IMR-90 (cell line): ENCODE results near the gene PLCG1. TPM values are rescaled to one million over a fixed set of nuclear protein-coding genes. Genes with fewer than 3 reads are reported as not detected.

Experiments
- ATAC-seq: fragments of 200-7000 bp; cut with Tn5 transposase; 2 replicates; pipeline ENCODE4 v1.9.1; 2020; ENCODE audit warnings: low read depth, mild to moderate bottlenecking, moderate library complexity
- BruUV-seq: library from RNA; stranded (reverse); fragments of 400-500 nt; replicated peaks from 2 replicates; lab custom pipeline; 2021; lab: Mats Ljungman, UMichigan
- CTCF ChIA-PET: fragments of 300-600 bp; formaldehyde crosslinking; extraction: SDS; loops from one replicate; lab custom pipeline; 2021; ENCODE audit warnings: antibody characterized with exemption; lab: Yijun Ruan, JAX
- POLR2A ChIA-PET: fragments of 300-600 bp; sonication (Branson Sonifier 250); formaldehyde crosslinking; loops from one replicate; lab custom pipeline; 2022; ENCODE audit warnings: antibody characterized with exemption; ENCODE audit not compliant: unreplicated experiment; lab: Charles Lee
- DNase-seq: peaks from one replicate; pipeline ENCODE4 v3.0.0; 2013
- H2AFZ ChIP-seq: replicated peaks from 2 replicates; pipeline ENCODE3; 2013; ENCODE audit warnings: low read length, mild to moderate bottlenecking; ENCODE audit not compliant: poor library complexity
- H2AK5ac ChIP-seq: 2 replicates; pipeline ENCODE4 v1.6.1; 2013; ENCODE audit warnings: low read depth, low read length, inconsistent platforms
- H2AK9ac ChIP-seq: replicated peaks from 2 replicates; pipeline ENCODE3; 2013; ENCODE audit warnings: mild to moderate bottlenecking, low read depth, low read length, moderate library complexity; ENCODE audit not compliant: poor library complexity
- H2BK120ac ChIP-seq: 2 replicates; pipeline ENCODE4 v1.6.1; 2013; ENCODE audit warnings: low read depth, low read length, inconsistent platforms
- H2BK15ac ChIP-seq: 3 replicates; pipeline ENCODE4 v1.6.1; 2013; ENCODE audit warnings: low read depth, low read length, inconsistent platforms
- H2BK20ac ChIP-seq: 2 replicates; pipeline ENCODE4 v1.6.1; 2013; ENCODE audit warnings: low read depth, mild to moderate bottlenecking, inconsistent platforms, low read length, moderate library complexity
- H2BK5ac ChIP-seq: 2 replicates; pipeline ENCODE4 v1.6.1; 2013; ENCODE audit warnings: mild to moderate bottlenecking, low read depth, low read length, inconsistent platforms; ENCODE audit not compliant: poor library complexity, severe bottlenecking
- H3K14ac ChIP-seq: replicated peaks from 2 replicates; pipeline ENCODE4 v1.6.1; 2013; ENCODE audit warnings: low read depth, low read length, inconsistent platforms
- H3K18ac ChIP-seq: 2 replicates; pipeline ENCODE4 v1.6.1; 2013; ENCODE audit warnings: low read depth, low read length, control low read depth
- H3K23ac ChIP-seq: 2 replicates; pipeline ENCODE4 v1.6.1; 2013; ENCODE audit warnings: low read depth, low read length, inconsistent platforms
- H3K27ac ChIP-seq: 2 replicates; pipeline ENCODE4 v1.5.1; 2013; ENCODE audit warnings: mild to moderate bottlenecking, control low read depth, low read length; ENCODE audit not compliant: insufficient read depth
- H3K27me3 ChIP-seq: 2 replicates; pipeline ENCODE4 v1.6.1; 2013; ENCODE audit warnings: low read length; ENCODE audit not compliant: control insufficient read depth, insufficient read depth
- H3K36me3 ChIP-seq: 2 replicates; pipeline ENCODE4 v1.6.1; 2013; ENCODE audit warnings: low read length, mixed read lengths; ENCODE audit not compliant: control insufficient read depth, insufficient read depth
- H3K4ac ChIP-seq: 2 replicates; pipeline ENCODE4 v1.6.1; 2013; ENCODE audit warnings: low read depth, low read length, inconsistent platforms
- H3K4me1 ChIP-seq: 2 replicates; pipeline ENCODE4 v1.6.1; 2013; ENCODE audit warnings: low read length, mixed read lengths; ENCODE audit not compliant: control insufficient read depth, insufficient read depth
- H3K4me2 ChIP-seq: 2 replicates; pipeline ENCODE4 v1.6.1; 2013; ENCODE audit warnings: low read depth, mild to moderate bottlenecking, control low read depth, low read length, moderate library complexity
- H3K4me3 ChIP-seq: 2 replicates; pipeline ENCODE4 v1.5.1; 2013; ENCODE audit warnings: low read depth, mild to moderate bottlenecking, control low read depth, low read length, moderate library complexity; ENCODE audit not compliant: insufficient read depth
- H3K56ac ChIP-seq: 2 replicates; pipeline ENCODE4 v1.6.1; 2013; ENCODE audit warnings: low read length, inconsistent platforms; ENCODE audit not compliant: insufficient read depth; ENCODE audit errors: extremely low read depth
- H3K79me1 ChIP-seq, 2 experiments: 2 replicates each; pipeline ENCODE4 v1.6.1; 2013; ENCODE audit warnings: low read length in 2 of 2, inconsistent platforms in 1 of 2, low read depth in 1 of 2
- H3K9ac ChIP-seq: 2 replicates; pipeline ENCODE4 v1.6.1; 2013; ENCODE audit warnings: low read depth, low read length, control low read depth
- H3K9me1 ChIP-seq: 2 replicates; pipeline ENCODE4 v1.6.1; 2013; ENCODE audit warnings: low read length, inconsistent platforms; ENCODE audit not compliant: insufficient read depth
- H3K9me3 ChIP-seq: 2 replicates; pipeline ENCODE4 v1.6.1; 2013; ENCODE audit warnings: low read length; ENCODE audit not compliant: control insufficient read depth, insufficient read depth
- H4K20me1 ChIP-seq: 2 replicates; pipeline ENCODE4 v1.6.1; 2013; ENCODE audit warnings: low read length, inconsistent platforms; ENCODE audit not compliant: insufficient read depth
- H4K5ac ChIP-seq: 2 replicates; pipeline ENCODE4 v1.6.1; 2013; ENCODE audit warnings: mild to moderate bottlenecking, low read depth, low read length, control low read depth
- H4K8ac ChIP-seq, 2 experiments: 2 replicates each; pipeline ENCODE4 v1.6.1; 2013; ENCODE audit warnings: low read depth in 2 of 2, low read length in 2 of 2, control low read depth in 1 of 2, inconsistent platforms in 1 of 2
- H4K91ac ChIP-seq: 2 replicates; pipeline ENCODE4 v1.6.1; 2013; ENCODE audit warnings: low read depth, low read length, inconsistent platforms; ENCODE audit not compliant: insufficient read depth
- CEBPB ChIP-seq: IDR thresholded peaks from 2 replicates; pipeline ENCODE4 v1.6.1; 2012; ENCODE audit warnings: low read depth, low read length, improper control_type of control experiment
- SMC3 ChIP-seq: fragments of 150-350 bp; IDR thresholded peaks from 2 replicates; pipeline ENCODE4 v1.6.1; 2016; ENCODE audit warnings: low read depth, mild to moderate bottlenecking, antibody characterized with exemption, low read length, moderate library complexity
- WGBS, 2 experiments: methylation state at CpG; one replicate each; pipeline versions ENCODE4 v1.1.5 to v1.1.7; 2013; ENCODE audit warnings: missing lambda C conversion rate in 2 of 2; ENCODE audit not compliant: insufficient read length in 1 of 2; ENCODE audit errors: extremely low coverage in 2 of 2; 5-methylcytosine and 5-hydroxymethylcytosine counted together
- dilution Hi-C: fragments of 300-500 bp; cut with HindIII; formaldehyde crosslinking; loops from one replicate; pipeline ENCODE4 v1.14.3; 2018; ENCODE audit warnings: low sequenced_read_pairs; ENCODE audit not compliant: unreplicated experiment
- in situ Hi-C: fragments of 300-500 bp; cut with MboI; formaldehyde crosslinking; loops from 3 replicates; pipeline ENCODE4 v1.14.3; 2019; ENCODE audit warnings: low sequenced_read_pairs, inconsistent platforms, mixed read lengths
- intact Hi-C: fragments of 100-400 bp; cut with micrococcal nuclease; formaldehyde crosslinking; loops from 2 replicates; pipeline ENCODE4 v1.10.0; 2022
- polyA plus RNA-seq, 3 experiments: library from polyadenylated mRNA; depleted of rRNA; stranded (reverse); fragments of >200 nt; gene quantifications; 2 replicates each; pipeline ENCODE4 v1.2.3, GENCODE V29; 2012; ENCODE audit warnings: low replicate concordance in 1 of 3
- total RNA-seq: library from RNA; depleted of rRNA; stranded (reverse); fragments of >200 nt; gene quantifications from 2 replicates; pipeline ENCODE4 v1.2.3, GENCODE V29; 2012

Gene PLCG1
- total and polyA plus RNA-seq, 2 of the 4 experiments (the other 2 are of a cell fraction), result 59.1 to 69.1 TPM

- no TSS peak for BruUV-seq
- H3K9me1 ChIP-seq, result no peaks in the 10 kb centered on the region; the same call in none of the 2 replicates
- H3K23ac ChIP-seq, result no peak overlapping the region
- no peaks in the 10 kb centered on the region for H3K9me3 ChIP-seq
- no peak overlapping the region for H2AFZ ChIP-seq
- H3K4ac ChIP-seq, result no peak overlapping the region
- ATAC-seq (no peak), DNase-seq (no peak)
- H3K36me3 ChIP-seq, result no peaks in the 10 kb centered on the region
- peak overlapping the region; percentile 3; the same call in 1 of the 2 replicates for H3K27ac ChIP-seq
- dilution Hi-C loops, result no loop called here
- H4K20me1 ChIP-seq, result no peaks in the 10 kb centered on the region; the same call in 1 of the 2 replicates
- ChIA-PET CTCF (no interaction called here), POLR2A (no interaction called here)
- H2BK5ac ChIP-seq, result no peak overlapping the region
- H3K4me1 ChIP-seq, result peaks cover 9% of the 10 kb centered on the region
- H2BK120ac ChIP-seq, result no peak overlapping the region
- no peak overlapping the region for H2BK20ac ChIP-seq
- in situ Hi-C loops, result no loop called here
- peaks cover 28 to 52% of the 10 kb centered on the region in 2 experiments for H3K79me1 ChIP-seq
- 98% methylated on average over 5 of the region's 5 CpGs; no CpG with 5 or more reads in 1 of the 2 experiments for WGBS, 2 experiments
- 0 out of 2 replicates have a peak overlapping the region, but pooled peaks have one; percentile 21 for H4K5ac ChIP-seq
- 0 out of 2 replicates have a peak overlapping the region, but pooled peaks have one; percentile 4 for H3K14ac ChIP-seq
- peak overlapping the region; percentile 27 for H3K18ac ChIP-seq
- no peak overlapping the region for H3K4me3 ChIP-seq
- no peak overlapping the region for H2AK9ac ChIP-seq
- no peak overlapping the region for H3K56ac ChIP-seq
- TF ChIP-seq SMC3, result no peak
- TF ChIP-seq CEBPB, result no peak
- no peak overlapping the region for H4K8ac ChIP-seq
- no peak overlapping the region for H2BK15ac ChIP-seq
- no peak overlapping the region for H3K9ac ChIP-seq
- H2AK5ac ChIP-seq, result no peak overlapping the region
- H3K4me2 ChIP-seq, result no peak overlapping the region
- H3K27me3 ChIP-seq, result no peaks in the 10 kb centered on the region
- intact Hi-C loops, result loop anchor here (2.0 kb wide), 1 partner anchor 45 kb away; no protein-coding TSS in a partner anchor
- H4K91ac ChIP-seq, result no peak overlapping the region
Measured at GRCh38 chr20:41221614-41222218, 84.4 kb downstream of the PLCG1 start.
